IPS-NIHi7 (cell line): Measurements from ENCODE around the gene RXFP4.
A peak's percentile ranks its signal among the peaks of the same experiment; 100 is the strongest.
"Not testable (repeated sequence)": the region's sequence is repeated elsewhere in the genome, so short reads cannot be mapped to it uniquely, and the experiment has no call there.

Source experiments
- DNase-seq: peaks from one replicate; pipeline ENCODE4 v3.0.0; 2012; ENCODE audit warnings: mixed read lengths; ENCODE audit errors: extremely low spot score

Gene RXFP4

GRCh38 chr1:155940993-155941844 is at the start of gene RXFP4:
RXFP4 (plus strand) TSS chr1:155941638; CDS start chr1:155941710, 72 bp downstream.
- no peak for DNase-seq

GRCh38 chr1:155892796-155893195 is 48.6 kb upstream of the RXFP4 start:
- DNase-seq: no peak

- no peak for DNase-seq
These were observed 47.9 kb upstream of the RXFP4 start for GRCh38 chr1:155893389-155894142.

- DNase-seq: not testable (repeated sequence)
These were observed 45.8 kb upstream of the RXFP4 start for GRCh38 chr1:155895617-155896016.

GRCh38 chr1:155896476-155896875 is 45.0 kb upstream of the RXFP4 start:
- DNase-seq: not testable (repeated sequence)

GRCh38 chr1:155897746-155898145 is 43.7 kb upstream of the RXFP4 start:
- no peak for DNase-seq

- DNase-seq: no peak
These were observed 42.5 kb upstream of the RXFP4 start for GRCh38 chr1:155898888-155899287.

GRCh38 chr1:155899683-155900082 is 41.8 kb upstream of the RXFP4 start:
- DNase-seq: no peak

GRCh38 chr1:155900161-155900560 is 41.3 kb upstream of the RXFP4 start:
- no peak for DNase-seq

GRCh38 chr1:155904261-155904660 is 37.2 kb upstream of the RXFP4 start:
- no peak for DNase-seq

- no peak for DNase-seq
These were observed 31.5 kb upstream of the RXFP4 start for GRCh38 chr1:155909894-155910293.

- peak; percentile 38 for DNase-seq
These were observed 30.8 kb upstream of the RXFP4 start for GRCh38 chr1:155910621-155911121.

- peak; percentile 96 for DNase-seq
These were observed 30.0 kb upstream of the RXFP4 start, which contains the start of gene RIT1 for GRCh38 chr1:155911156-155912055. RIT1 (minus strand) TSS chr1:155911349; CDS start chr1:155910761, 588 bp downstream.

GRCh38 chr1:155912056-155912536 is 29.3 kb upstream of the RXFP4 start:
- DNase-seq: no peak

- no peak for DNase-seq
These were observed 27.3 kb upstream of the RXFP4 start for GRCh38 chr1:155913969-155914757.

- DNase-seq: no peak
These were observed 22.8 kb upstream of the RXFP4 start for GRCh38 chr1:155918660-155919059.

GRCh38 chr1:155919801-155920200 is 21.6 kb upstream of the RXFP4 start:
- DNase-seq: no peak

GRCh38 chr1:155920717-155921116 is 20.7 kb upstream of the RXFP4 start:
- no peak for DNase-seq

- DNase-seq: no peak
These were observed 15.9 kb upstream of the RXFP4 start for GRCh38 chr1:155925506-155925905.

GRCh38 chr1:155929057-155929456 is 12.4 kb upstream of the RXFP4 start:
- DNase-seq: no peak
